Stimulated activated naive CD4-positive, alpha-beta T cell (primary cell): Measurements from ENCODE around the gene COG8.

Source experiments
- DNase-seq, 6 experiments: peaks; one replicate each; lab custom pipeline; 2025; lab: John Stamatoyannopoulos, UW

The COG8 gene

GRCh38 chr16:69286941-69287713 is 52.2 kb downstream of the COG8 start:
- DNase-seq = peak; percentile 2 to 73 (median 25)

DNA sequence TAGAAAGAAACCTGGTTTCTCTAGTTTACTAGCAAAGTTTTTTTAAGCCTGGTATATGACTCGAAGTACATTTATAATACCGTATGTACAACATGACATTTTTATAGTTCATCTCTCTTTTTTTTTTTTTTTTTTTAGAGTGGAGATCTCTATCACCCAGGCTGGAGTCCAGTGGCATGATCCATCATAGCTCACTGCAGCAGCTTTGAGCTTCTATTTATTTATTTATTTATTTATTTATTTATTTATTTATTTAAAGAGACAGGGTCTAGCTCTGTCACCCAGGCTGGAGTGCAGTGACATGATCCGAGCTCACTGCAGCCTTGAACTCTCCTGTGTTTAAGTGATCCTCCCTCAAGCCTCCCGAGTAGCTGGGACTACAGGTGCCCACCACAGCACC is 54.1 kb downstream of the COG8 start:
- no peak for DNase-seq

- no peak for DNase-seq
These were observed 55.5 kb downstream of the COG8 start for GRCh38 chr16:69283851-69284250.

GRCh38 chr16:69277413-69277812 is 62.0 kb downstream of the COG8 start:
- DNase-seq = no peak
